Lung (tissue), 12 donors: Measurements from ENCODE around the gene CLEC4F. TPM values are rescaled to one million over a fixed set of nuclear protein-coding genes. Genes with fewer than 3 reads are reported as not detected.
"Not testable (repeated sequence)": the region's sequence is repeated elsewhere in the genome, so short reads cannot be mapped to it uniquely, and the experiment has no call there.

Experiments used
- ATAC-seq: fragments of 200-7000 bp; cut with Tn5 transposase; one replicate; pipeline ENCODE4 v1.9.1; 2020; ENCODE audit warnings: moderate number of reproducible peaks; ENCODE audit not compliant: insufficient read depth, low FRiP score
- DNase-seq, 3 donors: peaks; one replicate each; pipeline ENCODE4 v3.0.0-alpha.2; 2013 to 2017
- H3K27ac ChIP-seq, 2 donors: one replicate each; pipeline ENCODE4 v1.5.1; 2013; ENCODE audit warnings: mild to moderate bottlenecking in 2 of 2, moderate library complexity in 2 of 2, control low read depth in 1 of 2, inconsistent platforms in 1 of 2, low read depth in 1 of 2, low read length in 1 of 2
- H3K27me3 ChIP-seq, 3 donors: one replicate each; pipeline ENCODE4 v1.5.1; 2013; ENCODE audit warnings: low read length in 2 of 3; ENCODE audit not compliant: control insufficient read depth in 3 of 3, insufficient read depth in 3 of 3
- H3K36me3 ChIP-seq, 4 donors: one replicate each; pipeline ENCODE4 v1.5.1; 2013; ENCODE audit warnings: low read length in 4 of 4, mild to moderate bottlenecking in 1 of 4, moderate library complexity in 1 of 4; ENCODE audit not compliant: control insufficient read depth in 4 of 4, insufficient read depth in 4 of 4
- H3K4me1 ChIP-seq, 5 donors: one replicate each; pipeline ENCODE4 v1.5.1; 2013; ENCODE audit warnings: low read length in 5 of 5, mild to moderate bottlenecking in 2 of 5, moderate library complexity in 1 of 5; ENCODE audit not compliant: control insufficient read depth in 5 of 5, insufficient read depth in 5 of 5
- H3K4me3 ChIP-seq: one replicate; pipeline ENCODE4 v1.5.1; 2013; ENCODE audit warnings: mild to moderate bottlenecking, control low read depth, moderate library complexity
- H3K9ac ChIP-seq, 2 donors: one replicate each; pipeline ENCODE4 v1.5.1; 2013; ENCODE audit warnings: low read length in 2 of 2, control low read depth in 1 of 2; ENCODE audit not compliant: insufficient read depth in 1 of 2
- H3K9me3 ChIP-seq, 4 donors: one replicate each; pipeline ENCODE4 v1.5.1; 2013; ENCODE audit warnings: low read length in 3 of 4, mild to moderate bottlenecking in 1 of 4, moderate library complexity in 1 of 4; ENCODE audit not compliant: control insufficient read depth in 4 of 4, insufficient read depth in 3 of 4
- CTCF ChIP-seq: IDR thresholded peaks from 2 replicates; pipeline ENCODE4 v1.5.1; 2012; ENCODE audit warnings: mild to moderate bottlenecking; ENCODE audit errors: control extremely low read depth, extremely low read depth
- WGBS, 2 donors: extraction: QIAGEN DNeasy Blood & Tissue Kit; methylation state at CpG; one replicate each; pipeline ENCODE4 v1.1.7; 2013; 5-methylcytosine and 5-hydroxymethylcytosine counted together
- polyA plus RNA-seq, 2 donors: library from polyadenylated mRNA; stranded (reverse); fragments of 200-250 nt; gene quantifications; one replicate each; pipeline ENCODE4 v1.2.1, GENCODE V29; 2013
- total RNA-seq, 2 donors: library from RNA; depleted of rRNA in 1 of 2; stranded (reverse); fragments of >200 nt in 1 of 2; gene quantifications; one replicate each; pipeline ENCODE4 v1.2.1, GENCODE V29; 2014 to 2021
- donor health status: control.
- donor health status: control.
- donor health status: Bipolar disorder and iron deficiency.
- donor health status: healthy.
- donor health status: DM: yes; HTN: yes; CAD: no.

CLEC4F gene
- total and polyA plus RNA-seq, 4 donors: 0.31 to 0.58 (median 0.37) TPM

- Histone ChIP-seq H3K4me3 (no peak overlapping the region), H3K36me3 (no peaks in the 10 kb centered on the region), H3K4me1 (peaks cover 0 to 2% (median 0%) of the 10 kb centered on the region in 5 donors), H3K27me3 (peaks cover 0 to 5% (median 0%) of the 10 kb centered on the region in 3 donors), H3K9ac (no peak overlapping the region), H3K27ac (no peak overlapping the region), H3K9me3 (peaks cover 0 to 13% (median 0%) of the 10 kb centered on the region in 4 donors)
- 72 to 79% methylated on average over 10 of the region's 10 CpGs for WGBS, 2 donors
- no peak for ATAC-seq
- no peak for TF ChIP-seq CTCF
- no peak for DNase-seq
Measured at GRCh38 chr2:70801607-70802263, 18.7 kb downstream of the CLEC4F start.

- Histone ChIP-seq H3K27ac (no peak overlapping the region), H3K9ac (no peak overlapping the region), H3K4me3 (no peak overlapping the region), H3K9me3 (peaks cover 0 to 13% (median 0%) of the 10 kb centered on the region in 4 donors), H3K36me3 (no peaks in the 10 kb centered on the region), H3K27me3 (peaks cover 0 to 5% (median 0%) of the 10 kb centered on the region in 3 donors), H3K4me1 (peaks cover 0 to 2% (median 0%) of the 10 kb centered on the region in 5 donors)
- no peak for TF ChIP-seq CTCF
- ATAC-seq: no peak
- DNase-seq: no peak
- WGBS, 2 donors: 91% methylated on average over 2 of the region's 2 CpGs
Measured at GRCh38 chr2:70799706-70800105, 20.7 kb downstream of the CLEC4F start.

GRCh38 chr2:70797996-70798395, 22.4 kb downstream of the CLEC4F start:
- ATAC-seq: not testable (repeated sequence)
- WGBS, 2 donors: 81 to 85% methylated on average over 3 of the region's 3 CpGs

GRCh38 chr2:70797506-70797905, 22.9 kb downstream of the CLEC4F start:
- TF ChIP-seq CTCF: no peak
- Histone ChIP-seq H3K9me3 (peaks cover 0 to 16% (median 0%) of the 10 kb centered on the region in 4 donors), H3K27me3 (peaks cover 0 to 20% (median 3%) of the 10 kb centered on the region in 3 donors), H3K4me1 (peaks cover 0 to 2% (median 0%) of the 10 kb centered on the region in 5 donors), H3K36me3 (no peaks in the 10 kb centered on the region), H3K27ac (no peak overlapping the region), H3K4me3 (no peak overlapping the region), H3K9ac (no peak overlapping the region)
- no peak for DNase-seq
- 51 to 53% methylated on average over 2 of the region's 2 CpGs for WGBS, 2 donors
- no peak for ATAC-seq

More at GRCh38 chr2:70797996-70798395, 22.4 kb downstream of the CLEC4F start:
- not testable (repeated sequence) for H3K36me3 ChIP-seq, H3K9ac ChIP-seq, H3K4me1 ChIP-seq, H3K27ac ChIP-seq, H3K4me3 ChIP-seq, DNase-seq
- Histone ChIP-seq H3K27me3 (peaks cover 0 to 18% (median under 1%) of the 10 kb centered on the region in 3 donors), H3K9me3 (peaks cover 0 to 16% (median 0%) of the 10 kb centered on the region in 4 donors)
